ENCODE measurements around the gene BLOC1S5. TPM values are rescaled to one million over a fixed set of nuclear protein-coding genes. Genes with fewer than 3 reads are reported as not detected.

Gene BLOC1S5
- total RNA-seq, 3 donors from 2014 or later: 12.5 to 26.2 (median 16.6) TPM

DNA sequence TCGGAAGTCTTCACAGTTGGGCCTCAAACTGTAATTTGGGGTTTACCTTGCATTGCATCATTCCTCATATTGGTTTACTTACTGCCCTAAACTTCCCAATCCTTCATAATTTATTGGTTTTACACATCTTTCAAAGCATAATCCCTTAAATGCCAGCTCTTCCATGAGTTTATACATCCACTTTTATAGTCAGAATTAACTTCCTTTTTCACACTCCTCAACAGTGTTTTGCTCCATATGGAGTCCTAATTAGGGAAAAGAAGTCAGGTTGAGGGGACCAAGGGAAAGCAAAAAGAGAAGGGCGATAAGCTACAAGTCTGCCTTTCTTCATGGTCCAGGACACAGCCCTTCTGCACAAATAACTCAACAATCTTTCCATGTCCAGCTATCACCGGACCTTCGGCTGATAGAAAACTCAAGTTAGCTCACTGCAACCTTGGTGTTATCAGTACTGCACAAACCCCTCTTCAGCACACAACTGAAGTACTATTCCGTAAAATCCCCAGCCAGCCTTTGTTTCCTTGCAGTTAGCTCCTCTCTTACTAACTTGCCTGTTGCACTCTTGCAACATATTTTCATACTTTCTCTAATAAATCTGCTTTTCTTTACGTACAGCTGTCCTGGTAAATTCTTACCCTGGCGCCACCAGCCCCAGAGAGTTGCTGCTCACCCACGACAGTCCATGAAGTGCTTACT is 36.1 kb upstream of the BLOC1S5 start:
- Histone ChIP-seq H3K27me3 (no peaks in the 10 kb centered on the region), H3K27ac (no peak overlapping the region), H3K36me3 (peaks cover 4% of the 10 kb centered on the region), H3K9me3 (no peaks in the 10 kb centered on the region), H3K4me3 (no peak overlapping the region), H3K4me1 (no peaks in the 10 kb centered on the region)
- TF ChIP-seq CTCF (IDR thresholded peaks at IDR 0.05) (no peak), POLR2AphosphoS5 (IDR thresholded peaks at IDR 0.05) (no peak), POLR2A (IDR thresholded peaks at IDR 0.05) (no peak)
- intact Hi-C loops (cut with DNase I; ENCODE audit: low total_unique reads): loop anchor here (5.0 kb wide), 1 partner anchor 38 kb away; the partner anchor contains the start of gene BLOC1S5
- no peak for DNase-seq (ENCODE audit: low spot score in 2 of 2)

DNA sequence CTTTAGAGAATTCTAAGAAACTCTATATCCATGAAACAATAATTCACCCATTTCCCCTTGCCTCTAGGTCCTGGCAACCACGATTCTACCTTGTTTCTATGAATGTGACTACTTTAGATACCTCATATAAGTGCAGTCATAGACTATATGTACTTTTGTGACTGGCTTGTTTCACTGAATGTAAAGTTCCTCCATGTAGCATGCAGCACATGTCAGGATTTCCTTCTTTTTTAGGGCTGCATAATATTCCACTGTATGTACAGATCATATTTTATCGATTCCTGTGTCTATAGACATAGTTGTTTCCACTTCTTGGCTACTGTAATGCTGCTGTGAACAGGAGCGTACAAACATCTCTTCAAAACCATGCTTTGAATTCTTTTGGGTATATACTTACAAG is 26.5 kb upstream of the BLOC1S5 start:
- Histone ChIP-seq H3K36me3 (no peaks in the 10 kb centered on the region), H3K9me3 (no peaks in the 10 kb centered on the region), H3K4me3 (no peak overlapping the region), H3K27ac (no peak overlapping the region), H3K4me1 (no peaks in the 10 kb centered on the region), H3K27me3 (no peaks in the 10 kb centered on the region)
- no peak for DNase-seq (ENCODE audit: low spot score in 2 of 2)
- TF ChIP-seq POLR2AphosphoS5 (IDR thresholded peaks at IDR 0.05): no peak
- TF ChIP-seq POLR2A (IDR thresholded peaks at IDR 0.05): no peak
- no peak for TF ChIP-seq CTCF (IDR thresholded peaks at IDR 0.05)
- intact Hi-C loops (cut with DNase I; ENCODE audit: low total_unique reads): no loop called here

DNA sequence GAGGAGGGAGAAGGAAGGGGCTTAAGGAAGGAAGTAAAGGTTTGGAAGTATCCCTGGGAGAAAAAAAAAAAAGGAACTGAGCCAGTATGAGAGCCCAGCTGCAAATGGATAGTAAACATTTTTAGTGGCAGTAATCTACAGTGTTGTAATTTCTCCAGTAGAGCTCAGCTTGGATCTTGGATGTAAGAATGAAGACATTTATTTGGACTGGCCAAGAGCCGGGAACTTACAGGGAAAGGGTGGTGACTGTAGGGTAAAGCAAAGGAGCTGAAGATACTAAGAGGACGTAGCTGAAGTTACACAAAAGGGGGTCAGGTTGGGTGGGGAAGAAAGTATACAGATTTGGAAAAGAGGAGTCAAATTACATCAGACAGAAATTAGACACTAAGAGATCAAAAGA is 24.7 kb upstream of the BLOC1S5 start:
- Histone ChIP-seq H3K9me3 (no peaks in the 10 kb centered on the region), H3K27me3 (no peaks in the 10 kb centered on the region), H3K36me3 (no peaks in the 10 kb centered on the region), H3K27ac (no peak overlapping the region), H3K4me3 (no peak overlapping the region), H3K4me1 (no peaks in the 10 kb centered on the region)
- intact Hi-C loops (cut with DNase I; ENCODE audit: low total_unique reads): no loop called here
- TF ChIP-seq POLR2AphosphoS5 (IDR thresholded peaks at IDR 0.05): no peak
- TF ChIP-seq POLR2A (IDR thresholded peaks at IDR 0.05): no peak
- TF ChIP-seq CTCF (IDR thresholded peaks at IDR 0.05): no peak
- no peak for DNase-seq (ENCODE audit: low spot score in 2 of 2)

- Histone ChIP-seq H3K4me1 (no peaks in the 10 kb centered on the region), H3K27me3 (no peaks in the 10 kb centered on the region), H3K36me3 (no peaks in the 10 kb centered on the region), H3K4me3 (no peak overlapping the region), H3K9me3 (no peaks in the 10 kb centered on the region), H3K27ac (no peak overlapping the region)
- TF ChIP-seq POLR2AphosphoS5 (IDR thresholded peaks at IDR 0.05): no peak
- DNase-seq (ENCODE audit: low spot score in 2 of 2): no peak
- intact Hi-C loops (cut with DNase I; ENCODE audit: low total_unique reads): no loop called here
Observed at GRCh38 chr6:8087870-8088754, 23.9 kb upstream of the BLOC1S5 start.

- no peak overlapping the region for H3K4me3 ChIP-seq
- TF ChIP-seq POLR2A (IDR thresholded peaks at IDR 0.05) (no peak), CTCF (IDR thresholded peaks at IDR 0.05) (no peak), POLR2AphosphoS5 (IDR thresholded peaks at IDR 0.05) (no peak)
- intact Hi-C loops (cut with DNase I; ENCODE audit: low total_unique reads): no loop called here
- H3K27ac ChIP-seq: no peak overlapping the region
- H3K9me3 ChIP-seq: no peaks in the 10 kb centered on the region
- no peaks in the 10 kb centered on the region for H3K4me1 ChIP-seq
- DNase-seq (ENCODE audit: low spot score in 2 of 2): no peak
- no peaks in the 10 kb centered on the region for H3K36me3 ChIP-seq
- H3K27me3 ChIP-seq: no peaks in the 10 kb centered on the region
Observed at GRCh38 chr6:8086755-8087306, 22.6 kb upstream of the BLOC1S5 start.
